D721Med (cell line): ENCODE measurements around the gene ARID4B.
"Not testable (repeated sequence)": the region's sequence is repeated elsewhere in the genome, so short reads cannot be mapped to it uniquely, and the experiment has no call there.

ENCODE experiments used
- DNase-seq: peaks from one replicate; pipeline ENCODE4 v3.0.0; 2011; ENCODE audit warnings: low spot score; ENCODE audit not compliant: insufficient read length
- FAIRE-seq: peaks from 2 replicates; lab custom pipeline; 2011; peaks lifted over from hg19 to GRCh38; lab: Jason Lieb, UNC
- TF ChIP-seq, protein P1 (sequence below): IDR thresholded peaks from 2 replicates; pipeline ENCODE4 v1.5.1; 2012; ENCODE audit warnings: mild to moderate bottlenecking, control low read depth; ENCODE audit not compliant: insufficient read depth; ENCODE audit errors: missing control alignments

ARID4B gene

DNA sequence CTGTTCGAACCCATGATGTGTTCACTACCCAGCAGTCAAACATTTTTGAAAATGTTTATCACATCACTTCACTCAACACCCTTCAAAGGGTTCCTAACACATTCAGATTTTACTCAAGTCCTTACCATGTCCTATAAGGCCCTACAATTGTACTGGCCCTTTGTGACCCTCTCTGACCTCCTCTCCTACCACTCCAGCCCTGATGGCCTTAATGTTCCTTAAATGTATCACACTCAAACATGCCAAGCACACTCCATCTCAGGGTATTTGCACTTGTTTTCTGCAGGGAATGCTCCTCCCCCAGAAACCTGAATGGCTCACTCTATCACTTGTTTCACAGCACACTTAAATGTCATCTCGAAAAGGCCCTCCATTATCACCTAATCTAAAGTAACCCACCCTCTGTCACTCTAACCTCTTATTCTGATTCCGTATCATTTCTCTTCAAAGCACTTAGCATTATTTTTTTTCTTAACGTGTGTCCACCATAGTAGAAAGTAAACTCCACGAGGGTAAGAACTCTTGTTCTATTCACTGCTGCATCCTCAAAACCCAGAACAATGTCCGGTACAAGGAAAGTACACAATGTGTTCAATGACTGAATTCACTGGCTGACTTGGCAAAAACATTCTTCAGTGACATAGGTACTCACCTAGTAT, 7.3 kb downstream of the ARID4B start:
- TF ChIP-seq, protein P1, sequence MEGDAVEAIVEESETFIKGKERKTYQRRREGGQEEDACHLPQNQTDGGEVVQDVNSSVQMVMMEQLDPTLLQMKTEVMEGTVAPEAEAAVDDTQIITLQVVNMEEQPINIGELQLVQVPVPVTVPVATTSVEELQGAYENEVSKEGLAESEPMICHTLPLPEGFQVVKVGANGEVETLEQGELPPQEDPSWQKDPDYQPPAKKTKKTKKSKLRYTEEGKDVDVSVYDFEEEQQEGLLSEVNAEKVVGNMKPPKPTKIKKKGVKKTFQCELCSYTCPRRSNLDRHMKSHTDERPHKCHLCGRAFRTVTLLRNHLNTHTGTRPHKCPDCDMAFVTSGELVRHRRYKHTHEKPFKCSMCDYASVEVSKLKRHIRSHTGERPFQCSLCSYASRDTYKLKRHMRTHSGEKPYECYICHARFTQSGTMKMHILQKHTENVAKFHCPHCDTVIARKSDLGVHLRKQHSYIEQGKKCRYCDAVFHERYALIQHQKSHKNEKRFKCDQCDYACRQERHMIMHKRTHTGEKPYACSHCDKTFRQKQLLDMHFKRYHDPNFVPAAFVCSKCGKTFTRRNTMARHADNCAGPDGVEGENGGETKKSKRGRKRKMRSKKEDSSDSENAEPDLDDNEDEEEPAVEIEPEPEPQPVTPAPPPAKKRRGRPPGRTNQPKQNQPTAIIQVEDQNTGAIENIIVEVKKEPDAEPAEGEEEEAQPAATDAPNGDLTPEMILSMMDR: no peak
- FAIRE-seq (no peak), DNase-seq (no peak)

DNA sequence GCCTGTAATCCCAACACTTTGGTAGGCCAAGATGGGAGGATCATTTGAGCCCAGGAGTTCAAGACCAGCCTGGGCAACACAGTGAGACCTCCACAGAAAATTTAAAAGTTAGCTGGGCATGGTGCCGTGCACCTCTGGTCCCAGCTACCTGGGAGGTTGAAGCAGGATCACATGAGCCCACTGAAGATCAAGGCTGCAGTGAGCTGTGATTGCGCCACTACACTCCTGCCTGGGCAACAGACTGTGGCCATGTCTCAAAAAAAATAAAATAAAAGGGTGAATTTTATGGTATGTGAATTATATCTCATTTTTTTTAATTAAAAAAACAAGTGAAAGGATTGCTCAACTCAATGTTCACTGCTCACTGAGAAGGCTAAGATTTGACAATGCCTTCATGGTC, 8.7 kb downstream of the ARID4B start:
- FAIRE-seq: no peak
- DNase-seq: no peak
- TF ChIP-seq, protein P1: no peak

DNA sequence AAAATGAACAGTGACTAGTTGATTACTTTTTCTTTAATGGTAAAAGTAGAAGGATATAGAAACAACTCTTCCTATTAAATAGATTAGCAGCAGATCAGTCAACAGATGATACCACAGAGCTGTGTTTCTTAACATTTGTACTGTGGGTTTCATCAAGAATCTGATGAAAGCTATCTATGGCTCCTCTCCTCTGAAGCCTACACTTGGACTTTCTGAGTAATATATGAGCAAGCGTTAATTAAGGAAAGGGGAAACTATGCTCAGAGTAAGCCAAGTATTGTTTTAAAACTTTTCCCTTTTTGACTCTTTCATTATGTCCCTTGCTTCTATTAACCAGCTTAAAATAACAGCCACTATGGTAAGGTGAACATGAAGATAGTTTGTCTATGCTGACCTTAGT, 10.8 kb downstream of the ARID4B start:
- TF ChIP-seq, protein P1: no peak
- FAIRE-seq (peak; percentile 70), DNase-seq (no peak)

DNA sequence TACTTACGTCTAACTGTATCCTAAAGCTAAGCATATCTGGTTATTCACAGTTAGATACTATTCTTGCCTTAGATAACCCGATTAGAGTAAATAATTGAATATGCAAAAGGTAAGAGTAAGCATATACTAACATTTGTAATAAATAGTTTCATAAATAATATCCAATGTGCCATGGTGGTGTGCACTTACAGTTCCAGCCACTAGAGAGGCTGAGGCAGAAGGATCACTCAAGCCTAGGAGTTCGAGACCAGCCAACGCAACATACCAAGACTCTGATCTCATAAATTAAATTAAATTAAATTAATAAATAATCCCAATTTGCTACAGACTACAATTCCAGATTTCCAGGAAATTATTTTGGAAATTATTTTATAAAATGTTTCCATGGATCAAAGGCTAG, 12.2 kb downstream of the ARID4B start:
- DNase-seq (no peak), FAIRE-seq (no peak)
- TF ChIP-seq, protein P1: no peak

DNA sequence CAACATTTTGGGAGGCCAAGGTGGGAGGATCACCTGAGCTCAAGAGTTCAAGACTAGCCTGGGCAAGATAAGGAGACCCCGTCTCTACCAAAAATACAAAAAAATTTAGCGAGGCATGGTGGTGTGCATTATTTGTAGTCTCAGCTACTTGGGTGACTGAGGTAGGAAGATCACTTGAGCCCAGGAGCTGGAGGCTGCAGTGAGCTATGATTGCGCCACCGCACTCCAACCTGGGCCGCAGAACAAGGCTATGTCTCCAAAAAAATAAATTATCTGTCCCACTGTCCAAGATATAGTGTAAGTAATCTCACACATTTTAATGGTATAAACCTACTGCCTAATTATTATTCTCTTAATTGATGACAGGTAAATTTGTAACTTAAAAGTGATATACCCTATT, 12.8 kb downstream of the ARID4B start:
- DNase-seq (no peak), FAIRE-seq (no peak)
- TF ChIP-seq, protein P1: no peak

DNA sequence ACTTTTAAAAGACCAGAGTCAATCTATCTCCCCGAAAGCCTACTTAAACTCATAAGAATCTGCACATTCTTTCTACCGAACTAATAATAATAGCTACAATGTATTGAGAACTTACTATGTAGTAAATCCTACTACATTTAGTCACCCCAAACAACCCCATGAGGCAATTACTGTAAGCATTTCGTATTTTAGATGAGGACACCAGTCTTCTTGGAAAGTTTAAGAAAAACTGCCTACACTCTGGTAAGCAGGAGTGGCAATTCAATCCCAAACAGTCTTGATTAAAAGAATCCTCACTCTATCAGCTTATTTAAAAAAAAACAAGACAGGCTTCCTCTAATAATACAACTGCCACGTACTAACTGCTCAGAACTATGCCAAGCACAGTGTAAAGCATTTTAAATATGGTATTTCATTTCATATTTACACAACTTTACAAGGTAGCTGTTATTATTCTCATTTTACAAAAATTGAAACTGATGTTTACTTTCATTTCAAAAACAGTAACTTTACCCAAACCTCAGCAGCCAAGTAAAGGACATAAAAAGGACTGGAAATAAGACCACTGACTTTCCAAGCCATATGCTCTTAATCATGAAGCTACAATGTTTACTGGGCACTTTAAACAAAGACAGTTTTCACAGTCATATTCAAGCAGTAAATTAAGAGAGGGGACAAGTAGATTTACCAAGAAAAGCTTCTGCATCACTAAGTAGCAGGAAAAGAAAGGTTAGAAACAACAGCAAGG, 13.9 kb downstream of the ARID4B start:
- peak; percentile 44 for FAIRE-seq
- TF ChIP-seq, protein P1: no peak
- DNase-seq: no peak

DNA sequence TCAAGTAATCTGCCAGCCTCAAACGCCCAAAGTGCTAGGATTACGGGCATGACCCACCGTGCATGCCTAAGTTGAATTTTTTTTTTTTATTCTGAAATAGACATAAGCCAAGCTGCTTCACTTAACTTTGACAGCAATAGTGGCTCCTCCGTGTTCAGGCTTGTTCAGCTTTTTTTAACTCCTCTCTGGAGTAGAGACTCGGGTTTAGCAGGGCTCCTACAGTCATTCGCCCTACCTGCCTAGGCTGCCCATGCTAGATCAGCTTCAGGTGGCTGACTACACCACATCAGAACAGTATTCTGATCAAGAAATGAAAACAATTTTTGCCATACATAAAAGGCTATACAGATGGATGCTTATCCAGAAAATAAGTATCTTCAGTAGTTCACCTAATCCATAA, 14.7 kb downstream of the ARID4B start:
- no peak for FAIRE-seq

DNA sequence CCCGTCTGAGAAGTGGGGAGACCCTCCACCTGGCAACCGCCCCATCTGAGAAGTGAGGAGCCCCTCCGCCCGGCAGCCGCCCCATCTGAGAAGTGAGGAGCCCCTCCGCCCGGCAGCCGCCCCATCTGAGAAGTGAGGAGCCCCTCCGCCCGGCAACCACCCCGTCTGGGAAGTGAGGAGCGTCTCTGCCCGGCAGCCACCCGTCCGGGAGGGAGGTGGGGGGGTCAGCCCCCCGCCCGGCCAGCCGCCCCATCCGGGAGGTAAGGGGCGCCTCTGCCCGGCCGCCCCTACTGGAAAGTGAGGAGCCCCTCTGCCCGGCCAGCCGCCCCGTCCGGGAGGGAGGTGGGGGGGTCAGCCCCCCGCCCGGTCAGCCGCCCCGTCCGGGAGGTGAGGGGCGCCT, 18.8 kb downstream of the ARID4B start:
- FAIRE-seq, DNase-seq: not testable (repeated sequence)

More for the DNA sequence above, 14.7 kb downstream of the ARID4B start:
- TF ChIP-seq, protein P1: no peak
- no peak for DNase-seq
